NB4 (cell line): ENCODE measurements around the gene SCN8A.

Experiments
- DNase-seq: peaks from one replicate; pipeline ENCODE4 v3.0.0; 2010; ENCODE audit warnings: low read depth
- H3K4me3 ChIP-seq: one replicate; pipeline ENCODE4 v1.5.1; 2011; ENCODE audit warnings: mild to moderate bottlenecking, low read depth, low read length, moderate library complexity
- CTCF ChIP-seq: IDR thresholded peaks from one replicate; pipeline ENCODE4 v1.5.1; 2012; ENCODE audit warnings: low read depth, low read length
- MYC ChIP-seq: IDR thresholded peaks from 2 replicates; pipeline ENCODE4 v1.6.1; 2011; ENCODE audit warnings: low read depth, low read length
- POLR2A ChIP-seq: IDR thresholded peaks from 2 replicates; pipeline ENCODE4 v1.6.1; 2011; ENCODE audit warnings: mild to moderate bottlenecking; ENCODE audit not compliant: insufficient read length; ENCODE audit errors: extremely low read depth
- TF ChIP-seq, protein P1 (sequence below): IDR thresholded peaks from 2 replicates; pipeline ENCODE4 v1.6.1; 2011; ENCODE audit warnings: low read depth, low read length

The SCN8A gene

DNA sequence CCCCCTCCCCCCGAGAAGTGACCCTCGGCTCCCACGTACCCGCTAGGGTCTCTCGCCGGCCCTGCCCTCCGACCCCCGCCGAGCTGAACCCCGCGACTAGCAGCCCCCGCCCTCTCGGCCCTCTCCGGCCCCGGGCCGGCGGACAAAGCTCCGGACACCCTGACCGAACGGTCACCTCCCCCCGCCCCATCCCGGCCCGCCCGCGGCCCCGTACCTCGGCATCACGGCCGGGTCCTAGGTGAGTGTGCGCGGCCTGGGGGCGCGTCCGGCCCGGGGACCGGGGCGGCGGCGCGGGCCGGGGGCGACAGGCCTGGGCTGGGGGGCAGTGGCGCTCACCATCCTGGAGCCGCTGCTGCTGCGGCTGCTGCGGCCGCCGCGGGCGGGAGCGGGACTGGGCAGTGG lies 257.3 kb downstream of the SCN8A start, which contains the start of gene FIGNL2:
Gene FIGNL2 (minus strand): TSS at position 393 of the 402 bp plus-strand sequence. CDS start 26,305 bp downstream, outside the sequence.
- H3K4me3 ChIP-seq = no peak within 1 kb of the TSS
- TF ChIP-seq POLR2A (no peak), CTCF (no peak), MYC (no peak)
- TF ChIP-seq, protein P1, sequence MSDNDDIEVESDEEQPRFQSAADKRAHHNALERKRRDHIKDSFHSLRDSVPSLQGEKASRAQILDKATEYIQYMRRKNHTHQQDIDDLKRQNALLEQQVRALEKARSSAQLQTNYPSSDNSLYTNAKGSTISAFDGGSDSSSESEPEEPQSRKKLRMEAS = no peak
- DNase-seq = no peak

DNA sequence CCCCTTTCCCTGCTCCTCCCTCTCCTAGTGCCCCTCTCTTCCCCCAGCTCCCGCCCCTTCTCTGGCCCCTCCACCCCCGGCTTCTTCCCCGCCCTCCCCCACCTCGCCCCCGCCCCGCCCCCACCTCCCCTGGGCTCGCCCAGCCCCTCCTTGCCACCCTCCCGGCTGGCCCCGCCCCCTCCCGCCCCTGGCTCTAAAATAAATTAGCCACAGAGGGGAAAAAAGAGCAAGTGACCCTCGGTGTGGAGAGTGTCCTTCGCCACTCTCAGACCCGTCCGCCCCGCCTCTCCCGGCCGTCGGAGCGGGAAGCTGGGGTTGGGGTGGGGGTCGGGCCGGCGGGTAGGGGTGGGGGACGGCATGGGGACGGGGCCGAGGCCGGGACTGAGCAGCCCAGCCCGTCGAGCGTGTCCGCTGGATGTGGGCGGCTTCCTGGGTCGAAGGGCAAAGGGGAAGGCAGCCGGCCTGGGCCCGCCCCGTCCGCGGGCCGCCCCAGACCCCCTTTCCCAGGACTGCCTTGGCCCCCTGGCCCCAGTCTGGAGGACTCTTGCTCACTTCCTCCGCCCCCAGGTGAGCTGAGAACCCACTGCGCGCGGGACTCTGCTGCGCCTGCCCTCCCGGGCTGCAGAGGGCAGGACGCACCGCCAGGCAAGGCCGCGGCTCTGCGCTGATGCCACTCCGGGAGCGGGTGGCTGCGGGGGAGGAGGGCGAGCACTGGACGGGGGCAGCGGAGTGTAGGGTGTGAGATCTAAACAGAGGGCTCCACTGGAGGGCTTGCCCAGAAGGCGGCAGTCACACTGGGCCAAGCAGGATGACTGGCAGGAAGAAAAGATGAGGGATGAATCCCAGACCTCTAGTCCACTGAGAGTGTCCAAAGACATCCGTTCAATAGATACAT lies 258.1 kb downstream of the SCN8A start:
- TF ChIP-seq CTCF (no peak), POLR2A (no peak), MYC (no peak)
- TF ChIP-seq, protein P1 = no peak
- no peak overlapping the region for H3K4me3 ChIP-seq
- no peak for DNase-seq

DNA sequence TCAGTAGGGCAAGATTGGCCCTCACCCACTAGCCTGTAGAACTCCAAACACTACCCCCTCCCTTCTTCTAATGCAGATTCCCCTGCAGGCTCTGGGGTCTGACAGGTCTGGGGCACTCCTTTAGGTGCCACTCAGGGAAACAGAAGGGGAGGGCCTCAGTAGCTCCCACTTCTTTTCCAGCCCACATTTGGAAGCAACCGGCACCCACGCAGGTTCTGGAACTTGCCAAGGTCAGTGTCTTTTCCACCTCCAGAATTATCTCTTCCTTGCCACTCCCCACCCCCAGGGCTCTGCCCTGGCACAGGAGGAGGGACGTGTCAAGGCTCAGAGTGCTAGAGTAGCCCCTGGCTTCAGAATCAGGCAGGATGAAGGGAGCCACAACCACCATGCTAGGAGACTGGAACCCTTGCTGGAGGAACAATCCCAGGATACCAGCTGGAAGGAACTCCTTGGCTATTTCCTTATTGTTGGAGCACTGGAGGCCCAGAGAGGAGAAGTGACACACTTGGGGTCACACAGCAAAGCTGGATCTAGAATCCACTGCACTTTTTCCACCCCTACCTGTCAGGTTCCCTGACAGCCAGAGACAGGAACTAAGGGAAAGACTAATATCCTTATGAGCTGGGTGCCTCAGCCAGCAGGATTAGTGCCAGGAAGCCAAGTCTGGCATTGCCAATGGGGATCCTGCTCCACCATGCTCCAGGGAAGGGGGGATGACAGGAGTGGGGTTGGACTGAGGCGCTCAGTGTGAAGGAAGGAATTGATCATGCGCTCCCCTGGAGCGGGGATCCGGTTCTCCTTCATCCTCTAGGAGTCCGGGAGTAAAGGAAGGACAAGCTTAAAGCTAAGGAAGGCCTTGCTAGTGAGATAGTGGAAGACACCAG lies 259.3 kb downstream of the SCN8A start:
- TF ChIP-seq CTCF (no peak), MYC (no peak), POLR2A (no peak)
- TF ChIP-seq, protein P1 = no peak
- H3K4me3 ChIP-seq = no peak overlapping the region

DNA sequence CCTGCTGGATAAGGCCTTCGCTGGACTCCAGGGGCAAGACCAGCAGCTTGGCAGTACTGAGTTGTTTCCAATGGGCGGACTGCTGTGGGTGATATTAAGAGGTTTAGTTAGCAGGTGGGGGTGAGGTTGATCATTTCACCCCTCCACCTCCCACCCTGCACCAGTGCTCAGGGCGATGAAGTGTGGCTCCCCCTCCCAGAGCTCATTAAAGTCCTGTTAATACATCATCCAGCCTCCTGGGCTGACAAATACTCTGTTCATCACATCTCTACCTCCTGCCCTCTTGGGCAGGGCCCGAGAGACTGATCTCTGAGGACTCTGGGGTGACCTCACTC lies 259.9 kb downstream of the SCN8A start:
- DNase-seq = no peak
- TF ChIP-seq MYC (no peak), POLR2A (no peak), CTCF (no peak)
- TF ChIP-seq, protein P1 = no peak
- H3K4me3 ChIP-seq = no peak overlapping the region

More for the DNA sequence above, 259.3 kb downstream of the SCN8A start:
- no peak for DNase-seq

DNA sequence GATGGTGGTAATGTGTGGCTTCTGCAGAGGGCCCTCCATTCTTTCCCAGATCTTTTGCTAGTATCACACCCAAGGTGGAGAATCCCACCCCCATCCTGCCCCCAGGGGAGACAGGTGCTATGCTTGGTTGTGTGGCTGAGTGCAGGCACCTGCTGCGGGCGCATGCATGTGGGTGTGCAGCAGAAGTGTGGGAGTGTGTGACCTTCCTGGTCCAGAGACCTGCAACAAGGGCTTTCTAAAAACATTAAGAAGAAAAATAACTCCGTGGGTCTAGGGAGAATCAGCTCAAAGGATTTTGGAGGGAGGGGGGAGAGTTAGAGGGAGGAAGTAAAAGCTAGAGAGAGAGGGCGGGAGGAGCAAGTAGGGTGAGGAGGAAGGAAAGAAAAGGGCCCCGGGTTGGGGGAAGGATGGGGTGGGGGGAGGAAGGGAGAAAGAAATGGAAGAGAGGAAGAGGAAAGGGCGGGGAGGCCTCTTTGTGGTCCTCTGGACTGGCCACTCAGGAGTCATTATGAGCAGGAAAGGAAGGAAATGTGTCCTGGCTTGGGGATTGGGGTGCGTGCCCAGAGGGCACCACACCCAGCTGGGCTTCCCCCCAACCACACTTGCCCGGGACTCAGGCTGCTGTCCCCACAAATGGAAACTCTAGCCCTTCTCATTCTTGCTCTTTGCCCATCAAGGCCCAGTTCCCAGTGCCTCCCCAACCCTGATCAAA lies 260.5 kb downstream of the SCN8A start:
- TF ChIP-seq POLR2A (no peak), MYC (no peak), CTCF (no peak)
- TF ChIP-seq, protein P1 = no peak
- no peak overlapping the region for H3K4me3 ChIP-seq
- no peak for DNase-seq
